Thoracic aorta (tissue), 2 donors: ENCODE data around the gene CNST. TPM values are rescaled to one million over a fixed set of nuclear protein-coding genes. Genes with fewer than 3 reads are reported as not detected.

Source experiments
- ATAC-seq: fragments of 150-250 bp; one replicate; pipeline ENCODE4 v1.8.0; 2017; ENCODE audit warnings: low read depth; ENCODE audit not compliant: insufficient number of reproducible peaks, low FRiP score
- DNase-seq: peaks from one replicate; pipeline ENCODE4 v3.0.0-alpha.2; 2020; ENCODE audit warnings: low spot score
- H3K27ac ChIP-seq, 2 donors: fragments of 200-600 bp; sonication (generic); 1 replicate in 1 of 2; 2 replicates in 1 of 2; pipeline ENCODE4 v1.5.1; 2016; ENCODE audit warnings: mild to moderate bottlenecking in 2 of 2, moderate library complexity in 2 of 2
- H3K27me3 ChIP-seq: fragments of 200-600 bp; sonication (generic); replicated peaks from 2 replicates; pipeline ENCODE4 v1.6.0; 2016; ENCODE audit warnings: mild to moderate bottlenecking; ENCODE audit not compliant: insufficient read depth
- H3K36me3 ChIP-seq: fragments of 200-600 bp; sonication (generic); one replicate; pipeline ENCODE4 v1.5.1; 2016
- H3K4me1 ChIP-seq, 2 donors: fragments of 200-600 bp; sonication (generic); 1 replicate in 1 of 2; 2 replicates in 1 of 2; pipeline versions ENCODE4 v1.5.1 to v1.6.0; 2016; ENCODE audit warnings: low read depth in 2 of 2, mild to moderate bottlenecking in 1 of 2; ENCODE audit not compliant: control insufficient read depth in 1 of 2
- H3K4me3 ChIP-seq: fragments of 200-600 bp; sonication (generic); 2 replicates; pipeline ENCODE4 v1.5.1; 2016; ENCODE audit warnings: mild to moderate bottlenecking
- H3K9me3 ChIP-seq: fragments of 200-600 bp; sonication (generic); 2 replicates; pipeline ENCODE4 v1.5.1; 2016
- CTCF ChIP-seq: fragments of 200-600 bp; sonication (generic); IDR thresholded peaks from one replicate; pipeline ENCODE4 v1.5.1; 2019; ENCODE audit warnings: antibody characterized with exemption
- total RNA-seq, 2 donors: library from RNA; depleted of rRNA; stranded (reverse); fragments of >200 nt; gene quantifications; one replicate each; pipeline versions ENCODE4 v1.1.0 to v1.2.3, GENCODE V29; 2016

The CNST gene
- total RNA-seq, 2 donors from 2014 or later = 20.7 to 29.3 TPM

- no peak for TF ChIP-seq CTCF
- no peaks in the 10 kb centered on the region for H3K9me3 ChIP-seq
- H3K27ac ChIP-seq = no peak overlapping the region
- no peak for DNase-seq
- ATAC-seq = no peak
- H3K27me3 ChIP-seq = no peaks in the 10 kb centered on the region
- H3K4me1 ChIP-seq = no peaks in the 10 kb centered on the region
- H3K36me3 ChIP-seq = no peaks in the 10 kb centered on the region
- H3K4me3 ChIP-seq = no peak overlapping the region
These were observed 101.5 kb downstream of the CNST start for GRCh38 chr1:246667773-246668172.

DNA sequence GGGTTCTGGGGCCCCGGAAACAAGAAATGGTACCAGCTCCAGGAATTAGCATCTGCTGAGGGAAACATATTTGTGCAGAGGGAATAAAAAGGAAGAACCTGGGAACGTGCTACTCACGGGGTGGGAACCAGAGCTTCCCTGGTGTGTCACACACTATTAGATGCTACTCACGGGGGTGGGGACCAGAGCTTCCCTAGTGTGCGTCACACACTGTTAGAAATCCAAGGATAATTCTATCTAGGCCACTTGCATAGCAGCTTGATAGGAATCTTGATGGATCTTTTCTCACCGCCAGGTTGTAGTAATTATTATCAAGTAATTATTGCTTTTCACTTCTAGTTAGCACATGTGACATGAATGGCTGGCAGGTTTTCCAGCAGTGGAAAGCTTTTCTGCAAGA lies 103.4 kb downstream of the CNST start:
- no peak for ATAC-seq
- Histone ChIP-seq H3K36me3 (no peaks in the 10 kb centered on the region), H3K4me3 (no peak overlapping the region), H3K27me3 (no peaks in the 10 kb centered on the region), H3K4me1 (no peaks in the 10 kb centered on the region), H3K27ac (no peak overlapping the region), H3K9me3 (no peaks in the 10 kb centered on the region)
- no peak for TF ChIP-seq CTCF
- no peak for DNase-seq

- no peak for TF ChIP-seq CTCF
- no peak for DNase-seq
- Histone ChIP-seq H3K27me3 (no peaks in the 10 kb centered on the region), H3K36me3 (no peaks in the 10 kb centered on the region), H3K27ac (no peak overlapping the region), H3K9me3 (no peaks in the 10 kb centered on the region), H3K4me3 (no peak overlapping the region), H3K4me1 (no peaks in the 10 kb centered on the region)
- no peak for ATAC-seq
These were observed 107.8 kb downstream of the CNST start for GRCh38 chr1:246674049-246674448.

DNA sequence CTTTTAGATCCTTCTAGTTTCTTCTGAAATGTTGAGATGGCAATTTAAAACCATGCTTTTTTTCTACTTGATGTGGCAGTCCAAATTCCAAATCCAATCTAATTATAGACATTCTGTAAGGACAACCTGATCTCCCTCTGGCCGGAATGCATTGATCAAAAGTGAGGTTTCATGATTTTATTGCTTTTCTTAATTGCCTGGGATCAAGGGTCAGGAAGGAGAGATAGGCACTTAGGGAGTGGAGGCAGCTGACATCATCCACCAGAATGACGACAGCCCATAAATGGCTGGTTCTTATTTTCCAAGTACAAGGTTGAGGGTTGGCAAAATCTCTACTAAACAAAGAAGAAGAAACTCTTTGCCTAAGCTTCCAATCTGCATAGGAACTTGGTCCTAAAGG lies 111.6 kb downstream of the CNST start:
- no peaks in the 10 kb centered on the region for H3K27me3 ChIP-seq
- no peak overlapping the region for H3K27ac ChIP-seq
- DNase-seq (no peak), ATAC-seq (no peak)
- no peaks in the 10 kb centered on the region for H3K4me1 ChIP-seq
- H3K9me3 ChIP-seq = no peaks in the 10 kb centered on the region
- no peak for TF ChIP-seq CTCF
- no peak overlapping the region for H3K4me3 ChIP-seq
- H3K36me3 ChIP-seq = no peaks in the 10 kb centered on the region

DNA sequence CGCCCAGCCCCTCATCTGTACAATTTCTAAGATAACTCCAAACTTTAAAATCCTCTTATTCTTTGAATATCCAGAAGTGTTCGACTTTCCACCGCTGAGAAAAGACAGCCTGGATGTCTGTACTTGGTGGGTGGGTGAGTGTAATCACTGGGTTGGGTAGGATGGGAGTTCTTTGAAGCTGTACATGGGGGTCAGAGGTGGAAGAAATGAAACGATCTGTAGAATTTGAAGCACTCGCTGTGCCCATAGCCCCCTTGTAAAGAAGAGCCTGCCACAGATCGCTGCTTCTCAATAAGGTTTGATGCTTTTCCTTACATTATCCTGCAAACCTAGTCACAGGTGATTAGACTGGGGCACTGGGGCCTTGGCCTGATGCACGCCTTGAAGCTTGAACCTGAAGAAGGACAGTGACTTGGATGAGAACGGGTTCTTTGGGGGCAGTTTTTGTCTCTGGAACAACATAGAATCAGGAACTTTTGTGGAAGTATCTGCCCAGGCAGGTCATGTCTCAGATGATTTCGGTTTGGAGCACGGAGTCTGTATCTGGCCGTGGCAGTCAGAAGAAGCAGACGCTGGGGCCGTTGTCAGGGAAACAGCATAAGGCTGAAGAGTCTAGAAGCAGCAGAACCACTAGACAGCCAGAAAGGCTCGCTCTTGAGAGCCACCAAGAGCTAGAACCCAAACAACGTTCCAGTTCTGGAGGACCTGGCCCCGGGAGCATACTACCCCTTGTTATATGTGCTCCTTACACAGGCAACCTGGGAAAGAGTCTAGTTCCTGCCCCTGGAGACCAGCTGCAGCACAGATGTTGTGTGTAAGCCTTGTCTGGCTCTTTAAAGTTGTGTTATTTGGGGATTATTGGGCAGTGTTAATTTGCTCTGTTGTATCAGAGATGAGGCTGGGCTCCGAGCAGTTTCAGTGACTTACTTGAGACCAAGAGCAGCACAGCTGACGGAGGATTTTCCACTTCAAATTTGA lies 112.8 kb downstream of the CNST start:
- Histone ChIP-seq H3K27me3 (no peaks in the 10 kb centered on the region), H3K4me3 (no peak overlapping the region), H3K4me1 (no peaks in the 10 kb centered on the region), H3K9me3 (no peaks in the 10 kb centered on the region), H3K36me3 (no peaks in the 10 kb centered on the region), H3K27ac (no peak overlapping the region)
- DNase-seq = no peak
- TF ChIP-seq CTCF = no peak
- no peak for ATAC-seq
